ENCODE results near the gene MRPS2.

- TF ChIP-seq CTCF (IDR thresholded peaks at IDR 0.05) (no peak), POLR2A (IDR thresholded peaks at IDR 0.05) (no peak)
Observed at GRCh38 chr9:135468854-135469521, 31.5 kb upstream of the MRPS2 start.

All from heart left ventricle (tissue), 13 donors.